HEK293 (cell line): Measurements from ENCODE around the gene DCDC2B.
"Not testable (repeated sequence)": the region's sequence is repeated elsewhere in the genome, so short reads cannot be mapped to it uniquely, and the experiment has no call there.

Experiments used
- CTCF ChIA-PET: fragments of 350-600 bp; formaldehyde crosslinking; extraction: SDS; loops from one replicate; lab custom pipeline; 2021; ENCODE audit warnings: antibody characterized with exemption; lab: Yijun Ruan, JAX
- POLR2A ChIA-PET: fragments of 300-600 bp; formaldehyde crosslinking; extraction: SDS; loops from one replicate; lab custom pipeline; 2020; ENCODE audit warnings: antibody characterized with exemption, inconsistent platforms; lab: Yijun Ruan, JAX
- H3K27ac ChIP-seq: fragments of 200-500 bp; sonication (Bioruptor generic); 2 replicates; pipeline ENCODE4 v1.5.1; 2014; ENCODE audit warnings: low read depth, low read length, control low read depth, inconsistent platforms; ENCODE audit errors: extremely low read depth
- H3K36me3 ChIP-seq, 2 experiments: fragments of 200-500 bp in 1 of 2; sonication (Bioruptor generic) in 1 of 2; 1 replicate in 1 of 2; 2 replicates in 1 of 2; pipeline ENCODE4 v1.5.1; 2014 to 2017; ENCODE audit warnings: inconsistent platforms in 2 of 2, low read length in 2 of 2; ENCODE audit not compliant: control insufficient read depth in 2 of 2, insufficient read depth in 1 of 2
- H3K4me1 ChIP-seq: fragments of 200-500 bp; sonication (Bioruptor generic); 2 replicates; pipeline ENCODE4 v1.5.1; 2014; ENCODE audit warnings: mild to moderate bottlenecking, low read length, inconsistent platforms; ENCODE audit not compliant: control insufficient read depth, insufficient read depth
- H3K4me3 ChIP-seq: 2 replicates; pipeline ENCODE4 v1.5.1; 2011; ENCODE audit warnings: low read depth, mild to moderate bottlenecking, control low read depth, low read length, moderate library complexity
- H3K9me3 ChIP-seq: fragments of 200-500 bp; sonication (Bioruptor generic); 2 replicates; pipeline ENCODE4 v1.5.1; 2014; ENCODE audit warnings: low read depth, low read length, inconsistent platforms; ENCODE audit not compliant: control insufficient read depth, insufficient read depth
- GFI1B ChIP-seq: fragments of 450-650 bp; formaldehyde crosslinking; IDR thresholded peaks from 2 replicates; pipeline ENCODE4 v1.5.1; 2016; ENCODE audit warnings: missing biosample characterization, missing genetic modification characterization
- OVOL3 ChIP-seq: fragments of 450-650 bp; formaldehyde crosslinking; IDR thresholded peaks from 2 replicates; pipeline ENCODE4 v1.5.1; 2016; ENCODE audit warnings: missing biosample characterization, missing genetic modification characterization
- SP3 ChIP-seq: fragments of 450-650 bp; formaldehyde crosslinking; IDR thresholded peaks from 2 replicates; pipeline ENCODE4 v1.5.1; 2016; ENCODE audit warnings: missing biosample characterization, missing genetic modification characterization
- ZBTB11 ChIP-seq: fragments of 450-650 bp; formaldehyde crosslinking; conservative IDR thresholded peaks from 2 replicates; pipeline ENCODE4 v1.5.1; 2016; ENCODE audit warnings: low read depth, missing biosample characterization, missing genetic modification characterization
- ZBTB8A ChIP-seq: fragments of 450-650 bp; formaldehyde crosslinking; IDR thresholded peaks from 2 replicates; pipeline ENCODE4 v1.5.1; 2016; ENCODE audit warnings: missing biosample characterization, missing genetic modification characterization
- ZFP37 ChIP-seq: fragments of 450-650 bp; formaldehyde crosslinking; IDR thresholded peaks from 2 replicates; pipeline ENCODE4 v1.5.1; 2016; ENCODE audit warnings: missing biosample characterization, missing genetic modification characterization
- ZNF19 ChIP-seq: fragments of 450-650 bp; formaldehyde crosslinking; IDR thresholded peaks from 2 replicates; pipeline ENCODE4; 2016; ENCODE audit warnings: missing biosample characterization, missing genetic modification characterization, low read depth
- ZNF223 ChIP-seq: fragments of 450-650 bp; formaldehyde crosslinking; IDR thresholded peaks from 2 replicates; pipeline ENCODE4 v1.5.1; 2016; ENCODE audit warnings: missing biosample characterization, missing genetic modification characterization
- ZNF266 ChIP-seq: fragments of 450-650 bp; formaldehyde crosslinking; IDR thresholded peaks from 2 replicates; pipeline ENCODE4 v1.5.1; 2016; ENCODE audit warnings: missing biosample characterization, missing genetic modification characterization, low read depth
- ZNF292 ChIP-seq: fragments of 450-650 bp; formaldehyde crosslinking; IDR thresholded peaks from 2 replicates; pipeline ENCODE4 v1.5.1; 2016; ENCODE audit warnings: low read depth, missing biosample characterization, missing genetic modification characterization, borderline replicate concordance
- ZNF394 ChIP-seq: fragments of 450-650 bp; formaldehyde crosslinking; IDR thresholded peaks from 2 replicates; pipeline ENCODE4 v1.5.1; 2016; ENCODE audit warnings: missing biosample characterization, missing genetic modification characterization, mild to moderate bottlenecking, moderate library complexity, borderline replicate concordance
- ZNF404 ChIP-seq: fragments of 450-650 bp; formaldehyde crosslinking; IDR thresholded peaks from 2 replicates; pipeline ENCODE4 v1.5.1; 2017; ENCODE audit warnings: missing biosample characterization, missing genetic modification characterization
- ZNF426 ChIP-seq: fragments of 450-650 bp; formaldehyde crosslinking; IDR thresholded peaks from 2 replicates; pipeline ENCODE4 v1.5.1; 2017; ENCODE audit warnings: missing biosample characterization, missing genetic modification characterization, mild to moderate bottlenecking, inconsistent platforms, moderate library complexity
- ZNF433 ChIP-seq: fragments of 450-650 bp; formaldehyde crosslinking; IDR thresholded peaks from 2 replicates; pipeline ENCODE4 v1.5.1; 2016; ENCODE audit warnings: missing biosample characterization, missing genetic modification characterization, low read depth
- ZNF514 ChIP-seq: fragments of 450-650 bp; formaldehyde crosslinking; IDR thresholded peaks from 2 replicates; pipeline ENCODE4 v1.5.1; 2016; ENCODE audit warnings: missing biosample characterization, missing genetic modification characterization
- ZNF518A ChIP-seq: fragments of 450-650 bp; formaldehyde crosslinking; conservative IDR thresholded peaks from 2 replicates; pipeline ENCODE4 v1.5.1; 2016; ENCODE audit warnings: low read depth, missing biosample characterization, missing genetic modification characterization
- ZNF529 ChIP-seq: fragments of 450-650 bp; formaldehyde crosslinking; IDR thresholded peaks from 2 replicates; pipeline ENCODE4 v1.5.1; 2017; ENCODE audit warnings: missing genetic modification characterization, missing biosample characterization; ENCODE audit not compliant: insufficient replicate concordance
- ZNF558 ChIP-seq: fragments of 450-650 bp; formaldehyde crosslinking; IDR thresholded peaks from 2 replicates; pipeline ENCODE4 v1.5.1; 2016; ENCODE audit warnings: missing biosample characterization, missing genetic modification characterization
- ZNF623 ChIP-seq: fragments of 450-650 bp; formaldehyde crosslinking; IDR thresholded peaks from 2 replicates; pipeline ENCODE4 v1.5.1; 2016; ENCODE audit warnings: missing biosample characterization, missing genetic modification characterization
- ZNF629 ChIP-seq: fragments of 450-650 bp; formaldehyde crosslinking; IDR thresholded peaks from 2 replicates; pipeline ENCODE4 v1.5.1; 2017; ENCODE audit warnings: missing biosample characterization, missing genetic modification characterization
- ZNF654 ChIP-seq: fragments of 450-650 bp; formaldehyde crosslinking; IDR thresholded peaks from 2 replicates; pipeline ENCODE4 v1.5.1; 2016; ENCODE audit warnings: low read depth, missing biosample characterization, missing genetic modification characterization
- ZNF664 ChIP-seq: fragments of 450-650 bp; formaldehyde crosslinking; IDR thresholded peaks from 2 replicates; pipeline ENCODE4 v1.5.1; 2016; ENCODE audit warnings: missing biosample characterization, missing genetic modification characterization
- ZNF791 ChIP-seq: fragments of 450-650 bp; formaldehyde crosslinking; IDR thresholded peaks from 2 replicates; pipeline ENCODE4 v1.5.1; 2016; ENCODE audit warnings: missing biosample characterization, missing genetic modification characterization
- ZXDB ChIP-seq: fragments of 450-650 bp; formaldehyde crosslinking; IDR thresholded peaks from 2 replicates; pipeline ENCODE4 v1.5.1; 2016; ENCODE audit warnings: missing biosample characterization, missing genetic modification characterization
- TF ChIP-seq, protein P1 (sequence below): fragments of 450-650 bp; formaldehyde crosslinking; IDR thresholded peaks from 2 replicates; pipeline ENCODE4 v1.5.1; 2016; ENCODE audit warnings: missing biosample characterization, missing genetic modification characterization
- TF ChIP-seq, protein P2 (sequence below): fragments of 450-650 bp; formaldehyde crosslinking; IDR thresholded peaks from 2 replicates; pipeline ENCODE4 v1.5.1; 2016; ENCODE audit warnings: missing biosample characterization, missing genetic modification characterization

DCDC2B gene

DNA sequence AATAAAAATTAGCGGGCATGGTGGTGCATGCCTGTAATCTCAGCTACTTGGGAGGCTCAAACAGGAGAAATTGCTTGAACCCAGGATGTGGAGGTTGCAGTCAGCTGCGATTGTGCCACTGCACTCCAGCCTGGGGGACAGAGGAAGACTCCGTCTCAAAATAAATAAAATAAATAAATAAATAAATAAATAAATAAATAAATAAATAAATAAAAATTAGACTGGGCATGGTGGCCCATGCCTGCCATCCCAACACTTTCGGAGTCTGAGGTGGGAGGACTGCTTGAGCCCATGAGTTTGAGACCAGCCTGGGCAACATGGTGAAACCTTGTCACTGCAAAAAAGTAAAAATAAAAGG lies 54.3 kb downstream of the DCDC2B start:
- POLR2A ChIA-PET, H3K4me1 ChIP-seq: not testable (repeated sequence)
- CTCF ChIA-PET = interaction anchor here (1.3 kb wide), 1 partner anchor 14 kb away, joined by 4 read pairs; no protein-coding TSS in a partner anchor
- TF ChIP-seq ZNF19 (tag by site-specific recombination) (0 out of 2 replicates have a peak, but pooled peaks have one; percentile 51), ZNF623 (tag by site-specific recombination) (peak; percentile 80), ZNF266 (peak; percentile 89), ZNF529 (tag by site-specific recombination) (peak; percentile 66), SP3 (tag by site-specific recombination) (0 out of 2 replicates have a peak, but pooled peaks have one; percentile 14), ZNF791 (tag by site-specific recombination) (0 out of 2 replicates have a peak, but pooled peaks have one; percentile 38), ZBTB11 (peak; percentile 77), ZNF404 (tag by site-specific recombination) (peak; percentile 82), ZNF558 (peak; percentile 83), ZNF394 (tag by site-specific recombination) (peak; percentile 97), ZNF518A (tag by site-specific recombination) (peak; percentile 90), GFI1B (tag by site-specific recombination) (peak; percentile 52; the same call in 1 of the 2 replicates), ZNF514 (tag by site-specific recombination) (0 out of 2 replicates have a peak, but pooled peaks have one; percentile 62), ZBTB8A (tag by site-specific recombination) (peak; percentile 64), ZXDB (tag by site-specific recombination) (peak; percentile 50; the same call in 1 of the 2 replicates), ZFP37 (tag by site-specific recombination) (0 out of 2 replicates have a peak, but pooled peaks have one; percentile 59), ZNF292 (tag by site-specific recombination) (0 out of 2 replicates have a peak, but pooled peaks have one; percentile 50), OVOL3 (tag by site-specific recombination) (peak; percentile 65; the same call in 1 of the 2 replicates), ZNF629 (tag by site-specific recombination) (peak; percentile 37; the same call in 1 of the 2 replicates), ZNF654 (tag by site-specific recombination) (peak; percentile 34), ZNF223 (peak; percentile 50; the same call in 1 of the 2 replicates), ZNF433 (tag by site-specific recombination) (peak; percentile 92), ZNF426 (tag by site-specific recombination) (peak; percentile 90), ZNF664 (peak; percentile 75)
- TF ChIP-seq, protein P1, sequence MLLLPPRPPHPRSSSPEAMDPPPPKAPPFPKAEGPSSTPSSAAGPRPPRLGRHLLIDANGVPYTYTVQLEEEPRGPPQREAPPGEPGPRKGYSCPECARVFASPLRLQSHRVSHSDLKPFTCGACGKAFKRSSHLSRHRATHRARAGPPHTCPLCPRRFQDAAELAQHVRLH = 0 out of 2 replicates have a peak, but pooled peaks have one; percentile 48
- TF ChIP-seq, protein P2, sequence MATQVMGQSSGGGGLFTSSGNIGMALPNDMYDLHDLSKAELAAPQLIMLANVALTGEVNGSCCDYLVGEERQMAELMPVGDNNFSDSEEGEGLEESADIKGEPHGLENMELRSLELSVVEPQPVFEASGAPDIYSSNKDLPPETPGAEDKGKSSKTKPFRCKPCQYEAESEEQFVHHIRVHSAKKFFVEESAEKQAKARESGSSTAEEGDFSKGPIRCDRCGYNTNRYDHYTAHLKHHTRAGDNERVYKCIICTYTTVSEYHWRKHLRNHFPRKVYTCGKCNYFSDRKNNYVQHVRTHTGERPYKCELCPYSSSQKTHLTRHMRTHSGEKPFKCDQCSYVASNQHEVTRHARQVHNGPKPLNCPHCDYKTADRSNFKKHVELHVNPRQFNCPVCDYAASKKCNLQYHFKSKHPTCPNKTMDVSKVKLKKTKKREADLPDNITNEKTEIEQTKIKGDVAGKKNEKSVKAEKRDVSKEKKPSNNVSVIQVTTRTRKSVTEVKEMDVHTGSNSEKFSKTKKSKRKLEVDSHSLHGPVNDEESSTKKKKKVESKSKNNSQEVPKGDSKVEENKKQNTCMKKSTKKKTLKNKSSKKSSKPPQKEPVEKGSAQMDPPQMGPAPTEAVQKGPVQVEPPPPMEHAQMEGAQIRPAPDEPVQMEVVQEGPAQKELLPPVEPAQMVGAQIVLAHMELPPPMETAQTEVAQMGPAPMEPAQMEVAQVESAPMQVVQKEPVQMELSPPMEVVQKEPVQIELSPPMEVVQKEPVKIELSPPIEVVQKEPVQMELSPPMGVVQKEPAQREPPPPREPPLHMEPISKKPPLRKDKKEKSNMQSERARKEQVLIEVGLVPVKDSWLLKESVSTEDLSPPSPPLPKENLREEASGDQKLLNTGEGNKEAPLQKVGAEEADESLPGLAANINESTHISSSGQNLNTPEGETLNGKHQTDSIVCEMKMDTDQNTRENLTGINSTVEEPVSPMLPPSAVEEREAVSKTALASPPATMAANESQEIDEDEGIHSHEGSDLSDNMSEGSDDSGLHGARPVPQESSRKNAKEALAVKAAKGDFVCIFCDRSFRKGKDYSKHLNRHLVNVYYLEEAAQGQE (tag by site-specific recombination) = peak; percentile 65; the same call in 1 of the 2 replicates

More for the DNA sequence above, 54.3 kb downstream of the DCDC2B start:
- H3K4me3 ChIP-seq, H3K27ac ChIP-seq, H3K9me3 ChIP-seq, H3K36me3 ChIP-seq: not testable (repeated sequence)
